Measurements from ENCODE around the gene TMEM184A.

GRCh38 chr7:1550005-1550845, 5.8 kb downstream of the TMEM184A start:
- TF ChIP-seq POLR2A (IDR thresholded peaks at IDR 0.05) (no peak), CTCF (IDR thresholded peaks at IDR 0.05) (no peak)

All from thyroid gland (tissue), 4 donors.